OCI-LY1 (cell line): ENCODE measurements around the gene DOCK6.

Experiments
- CTCF ChIP-seq: fragments of 200-600 bp; sonication (generic), shearing (Covaris generic); IDR thresholded peaks from 2 replicates; pipeline ENCODE4 v1.5.1; 2017; ENCODE audit warnings: mild to moderate bottlenecking, antibody characterized with exemption, low read length, moderate library complexity, mixed read lengths
- EZH2 ChIP-seq: fragments of 200-600 bp; sonication (generic), shearing (Covaris generic); IDR thresholded peaks from 2 replicates; pipeline ENCODE4 v1.8.0; 2017; ENCODE audit warnings: borderline replicate concordance, mixed run types, mild to moderate bottlenecking, antibody characterized with exemption, low read length, moderate library complexity, mixed read lengths

- no peak for TF ChIP-seq CTCF
- no peak for TF ChIP-seq EZH2
Observed at GRCh38 chr19:11169896-11170678, 92.2 kb downstream of the DOCK6 start.
